Immature natural killer cell (primary cell): ENCODE results near the gene MAP3K19. TPM values are rescaled to one million over a fixed set of nuclear protein-coding genes. Genes with fewer than 3 reads are reported as not detected.

ENCODE experiments used
- DNase-seq, 3 donors: peaks; one replicate each; pipeline ENCODE4 v3.0.0; 2022; ENCODE audit warnings: mixed read lengths in 1 of 3
- H3K27ac Mint-ChIP-seq, 6 donors: one replicate each; pipeline ENCODE4 v1.8.0; 2020; ENCODE audit warnings: mixed read lengths in 6 of 6, mild to moderate bottlenecking in 5 of 6, inconsistent platforms in 4 of 6, moderate library complexity in 3 of 6
- H3K27me3 Mint-ChIP-seq, 3 donors: one replicate each; pipeline ENCODE4 v1.8.0; 2020 to 2021; ENCODE audit warnings: low read depth in 3 of 3, mild to moderate bottlenecking in 3 of 3, mixed read lengths in 3 of 3, moderate library complexity in 3 of 3, inconsistent platforms in 1 of 3
- H3K36me3 Mint-ChIP-seq, 3 donors: one replicate each; pipeline ENCODE4 v1.8.0; 2020; ENCODE audit warnings: mixed read lengths in 3 of 3, inconsistent platforms in 2 of 3, mild to moderate bottlenecking in 2 of 3
- H3K4me1 Mint-ChIP-seq, 2 donors: one replicate each; pipeline ENCODE4 v1.8.0; 2020; ENCODE audit warnings: inconsistent platforms in 2 of 2, mild to moderate bottlenecking in 2 of 2, mixed read lengths in 2 of 2, moderate library complexity in 1 of 2
- H3K4me3 Mint-ChIP-seq, 5 donors: one replicate each; pipeline ENCODE4 v1.8.0; 2020; ENCODE audit warnings: mild to moderate bottlenecking in 5 of 5, mixed read lengths in 5 of 5, inconsistent platforms in 3 of 5, moderate library complexity in 3 of 5
- H3K9me3 Mint-ChIP-seq, 6 donors: one replicate each; pipeline ENCODE4 v1.8.0; 2020; ENCODE audit warnings: mild to moderate bottlenecking in 6 of 6, mixed read lengths in 6 of 6, inconsistent platforms in 4 of 6, moderate library complexity in 3 of 6
- polyA plus RNA-seq, 3 donors: library from polyadenylated mRNA; unstranded; fragments of 300-500 nt; fragmentation: Illumina TruSeq; gene quantifications; one replicate each; pipeline ENCODE4 v1.2.3, GENCODE V29; 2021

Gene MAP3K19
- polyA plus RNA-seq, 3 donors from 2014 or later, result not detected

DNA sequence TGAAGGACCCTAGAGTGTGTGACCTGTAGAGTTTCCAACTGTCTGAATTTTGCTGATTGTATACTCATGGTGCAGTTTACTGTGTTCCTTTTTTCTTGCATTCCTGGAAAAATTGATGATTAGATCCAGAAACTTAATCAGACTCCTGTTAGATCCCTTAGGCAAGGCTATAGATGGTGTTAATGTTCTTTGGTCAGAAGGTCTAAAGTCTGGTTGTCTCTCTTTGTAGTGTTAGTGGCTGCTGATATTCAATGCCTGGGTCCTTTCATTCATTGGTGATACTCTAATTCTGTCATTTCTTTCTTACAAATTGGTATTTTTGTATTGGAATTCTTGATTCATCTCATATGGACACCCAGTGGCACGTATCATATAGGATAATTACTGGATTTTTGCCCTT, 122.3 kb downstream of the MAP3K19 start:
- no peak for DNase-seq
- no peaks in the 10 kb centered on the region for H3K9me3 Mint-ChIP-seq
- peaks cover 79 to 97% of the 10 kb centered on the region in 2 donors for H3K4me1 Mint-ChIP-seq
- peak overlapping the region in 1 of 5 donors; percentile 2 for H3K4me3 Mint-ChIP-seq
- H3K36me3 Mint-ChIP-seq, result no peaks in the 10 kb centered on the region
- H3K27ac Mint-ChIP-seq, result peak overlapping the region in 2 of 6 donors; percentile 29 to 52
- no peaks in the 10 kb centered on the region for H3K27me3 Mint-ChIP-seq

GRCh38 chr2:134919341-134920210, 127.7 kb downstream of the MAP3K19 start:
- Mint-ChIP-seq H3K27ac (peak overlapping the region; percentile 89 to 99 (median 96)), H3K9me3 (peaks cover 0 to 2% (median 0%) of the 10 kb centered on the region in 6 donors), H3K36me3 (peaks cover 0 to 6% (median 2%) of the 10 kb centered on the region in 3 donors), H3K4me1 (peaks cover 58 to 67% of the 10 kb centered on the region in 2 donors), H3K4me3 (peak overlapping the region; percentile 87 to 99 (median 97)), H3K27me3 (peaks cover 8 to 17% (median 16%) of the 10 kb centered on the region in 3 donors)
- DNase-seq, result peak in 1 of 3 donors; percentile 35

DNA sequence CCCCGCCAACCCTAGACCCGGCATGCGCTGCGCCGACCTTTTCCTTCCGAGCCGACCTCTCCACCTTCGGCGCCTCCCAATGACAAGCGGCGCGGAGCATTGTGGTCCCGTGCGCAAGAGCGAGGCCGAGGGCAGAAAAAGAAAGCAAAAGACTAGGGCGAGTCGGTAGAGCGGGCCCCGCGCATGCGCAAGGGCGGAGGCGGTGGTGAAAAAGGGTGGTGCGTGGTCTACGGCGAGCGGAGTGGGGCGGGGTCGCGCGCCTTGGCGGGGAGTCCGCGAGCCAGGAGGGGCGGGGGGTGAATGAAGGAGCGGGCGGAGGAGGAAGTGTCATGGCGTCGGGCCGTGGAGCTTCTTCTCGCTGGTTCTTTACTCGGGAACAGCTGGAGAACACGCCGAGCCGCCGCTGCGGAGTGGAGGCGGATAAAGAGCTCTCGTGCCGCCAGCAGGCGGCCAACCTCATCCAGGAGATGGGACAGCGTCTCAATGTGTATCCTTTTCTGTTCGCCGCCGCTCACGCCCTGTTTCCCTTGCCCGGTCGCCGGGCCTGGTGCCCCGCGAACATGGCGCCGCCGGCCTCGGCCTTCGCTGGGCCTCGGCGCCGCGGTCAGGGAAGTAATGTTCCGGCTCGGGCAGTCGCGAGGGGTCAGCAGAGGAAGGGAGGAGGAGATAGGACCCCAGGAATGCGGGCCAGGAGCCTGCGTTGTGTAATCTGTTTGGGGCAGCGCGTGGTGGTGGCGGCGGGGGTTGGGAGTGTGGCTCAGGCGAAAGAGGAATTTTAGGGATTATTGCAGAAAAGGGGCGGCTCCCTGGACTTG, 128.5 kb downstream of the MAP3K19 start, which contains the start of gene CCNT2:
Gene CCNT2 (plus strand): TSS at position 297 of the 815 bp plus-strand sequence. CDS start 33 bp downstream, at position 330.
- Mint-ChIP-seq H3K4me3 (peak within 1 kb of the TSS; percentile 87 to 99 (median 97)), H3K36me3 (peaks cover 0 to 8% (median 5%) of the 10 kb centered on the region in 3 donors), H3K9me3 (peaks cover 0 to 2% (median 0%) of the 10 kb centered on the region in 6 donors), H3K27me3 (peaks cover 8 to 17% (median 16%) of the 10 kb centered on the region in 3 donors), H3K27ac (peak within 1 kb of the TSS; percentile 89 to 99 (median 98)), H3K4me1 (peaks cover 51 to 59% of the 10 kb centered on the region in 2 donors)
- peak; percentile 100 for DNase-seq

DNA sequence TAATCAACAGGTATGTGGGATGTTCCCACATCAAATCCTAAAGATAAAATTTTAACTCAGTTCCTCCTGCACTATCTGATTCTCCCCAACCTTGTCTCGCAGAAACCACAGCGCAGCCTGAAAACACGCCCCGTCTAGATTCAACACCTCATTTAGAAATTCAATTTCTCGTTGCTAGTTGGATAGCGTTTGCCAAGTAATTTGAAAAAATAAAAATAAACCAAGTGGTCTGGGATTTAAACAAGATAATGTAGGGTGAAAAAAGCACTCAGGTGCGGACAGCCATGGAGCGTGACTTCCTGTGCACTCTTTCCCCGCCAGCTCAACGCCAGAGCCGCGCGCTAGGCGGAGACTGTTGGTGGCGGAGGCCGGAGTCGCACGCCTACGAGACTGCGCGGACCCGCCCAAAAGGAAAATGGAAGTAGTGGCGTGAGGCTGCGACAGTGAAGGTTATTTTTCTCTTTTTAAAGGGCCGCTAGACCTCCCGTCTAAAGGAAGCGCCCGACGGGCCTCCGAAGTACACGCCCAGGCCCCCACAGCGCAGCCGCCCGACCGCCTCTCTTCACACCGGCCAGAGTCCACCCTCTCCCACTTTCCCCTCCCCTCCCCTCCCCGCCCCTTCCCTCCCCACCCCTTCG, 129.2 kb downstream of the MAP3K19 start:
- DNase-seq, result peak in 1 of 3 donors; percentile 90
- peaks cover 8 to 17% (median 16%) of the 10 kb centered on the region in 3 donors for H3K27me3 Mint-ChIP-seq
- H3K36me3 Mint-ChIP-seq, result peaks cover 0 to 8% (median 5%) of the 10 kb centered on the region in 3 donors
- peaks cover 48 to 51% of the 10 kb centered on the region in 2 donors for H3K4me1 Mint-ChIP-seq
- peak overlapping the region; percentile 89 to 99 (median 98) for H3K27ac Mint-ChIP-seq
- peaks cover 0 to 2% (median 0%) of the 10 kb centered on the region in 6 donors for H3K9me3 Mint-ChIP-seq
- peak overlapping the region; percentile 87 to 99 (median 97) for H3K4me3 Mint-ChIP-seq

DNA sequence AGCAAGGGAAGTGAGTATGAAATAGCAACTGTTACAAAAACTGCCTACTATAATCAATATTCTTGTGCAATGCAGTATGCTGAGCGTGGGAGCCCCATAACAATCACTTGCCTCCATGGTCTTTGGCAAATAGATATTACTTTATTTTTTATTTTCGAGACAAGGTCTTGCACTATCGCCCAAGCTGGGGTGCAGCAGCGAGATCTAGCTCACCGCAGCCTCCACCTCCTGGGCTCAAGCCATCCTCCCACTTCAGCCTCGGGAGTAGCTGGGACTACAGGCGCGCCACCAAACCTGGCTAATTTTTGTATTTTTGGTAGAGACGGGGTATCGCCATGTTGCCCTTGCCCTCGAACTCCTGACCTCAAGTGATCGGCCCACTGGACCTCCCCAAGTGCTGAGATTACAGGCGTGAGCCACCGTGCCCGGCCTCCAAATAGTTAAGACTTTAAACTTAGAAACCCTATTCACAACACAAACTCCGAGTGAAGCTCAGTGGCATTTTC, 129.8 kb downstream of the MAP3K19 start:
- Mint-ChIP-seq H3K9me3 (peaks cover 0 to 2% (median 0%) of the 10 kb centered on the region in 6 donors), H3K4me1 (peaks cover 42 to 46% of the 10 kb centered on the region in 2 donors), H3K36me3 (peaks cover 0 to 8% (median 5%) of the 10 kb centered on the region in 3 donors), H3K4me3 (peak overlapping the region; percentile 87 to 99 (median 97)), H3K27me3 (peaks cover 8 to 17% (median 16%) of the 10 kb centered on the region in 3 donors), H3K27ac (peak overlapping the region; percentile 89 to 99 (median 98))
- DNase-seq, result no peak

Other genes starting within 250 kb of the MAP3K19 start
- gene ACMSD, start 208.8 kb downstream of the MAP3K19 start, polyA plus RNA-seq, result not detected
- gene CCNT2, start 128.6 kb downstream of the MAP3K19 start, polyA plus RNA-seq, result 10 to 100 TPM; 16.6 to 21.5 (median 19.7) TPM
- 1 to 10 TPM; 1.3 to 4.3 (median 3.4) TPM for gene RAB3GAP1, start 4.8 kb upstream of the MAP3K19 start, polyA plus RNA-seq